Inflammatory macrophage treated with lipopolysaccharide for 1 hour (primary cell): ENCODE results near the gene SHC1.

Experiments used
- DNase-seq, 2 donors: peaks; one replicate each; pipeline ENCODE4 v3.0.0-alpha.2; 2020 to 2022

The SHC1 gene

DNA sequence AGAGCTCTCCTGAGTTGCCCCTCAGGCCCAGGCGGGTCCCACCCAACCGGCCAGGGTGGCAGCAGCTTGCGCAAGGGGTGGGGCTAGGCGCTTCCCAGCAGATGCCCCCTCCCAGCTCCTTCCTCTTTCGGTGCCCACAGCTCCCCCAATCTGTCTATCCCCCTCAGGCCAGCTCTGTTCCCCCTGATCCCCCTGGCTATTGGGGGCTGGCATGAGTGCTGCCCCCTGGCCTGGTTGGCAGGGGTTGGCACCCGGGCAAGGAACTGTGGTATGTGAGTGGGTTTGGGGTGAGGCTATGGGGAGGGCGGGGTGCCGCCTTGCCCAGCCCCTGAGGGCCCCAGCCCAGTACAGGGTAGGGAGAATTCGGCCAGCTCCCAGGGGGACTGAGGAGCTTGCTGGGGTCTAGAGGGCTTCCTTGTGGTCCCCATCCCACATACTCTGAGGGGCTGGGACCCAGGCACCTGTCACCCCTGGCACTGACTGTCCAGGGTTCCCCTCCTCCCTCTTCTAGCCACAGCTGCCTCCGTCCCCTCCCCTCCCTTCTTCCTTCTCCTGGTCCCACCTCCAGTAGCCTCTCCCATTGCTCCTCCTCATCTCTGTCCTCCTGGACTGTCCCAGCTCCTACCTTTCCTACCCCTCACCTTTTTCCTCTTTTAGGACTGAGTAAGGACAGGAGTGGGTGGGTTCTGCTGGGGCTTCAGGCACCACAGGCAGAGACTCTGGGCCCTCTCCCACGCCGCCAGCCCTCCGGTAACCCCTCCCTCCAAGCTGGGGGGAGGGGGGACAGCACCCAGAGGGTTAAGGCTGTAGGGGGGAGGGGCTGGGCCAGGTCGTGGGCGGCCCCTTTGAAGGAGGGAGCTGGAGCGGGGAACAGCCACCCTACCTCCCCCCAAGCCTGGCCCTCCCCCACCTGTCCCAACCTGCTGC lies 37.7 kb upstream of the SHC1 start:
- no peak for DNase-seq

DNA sequence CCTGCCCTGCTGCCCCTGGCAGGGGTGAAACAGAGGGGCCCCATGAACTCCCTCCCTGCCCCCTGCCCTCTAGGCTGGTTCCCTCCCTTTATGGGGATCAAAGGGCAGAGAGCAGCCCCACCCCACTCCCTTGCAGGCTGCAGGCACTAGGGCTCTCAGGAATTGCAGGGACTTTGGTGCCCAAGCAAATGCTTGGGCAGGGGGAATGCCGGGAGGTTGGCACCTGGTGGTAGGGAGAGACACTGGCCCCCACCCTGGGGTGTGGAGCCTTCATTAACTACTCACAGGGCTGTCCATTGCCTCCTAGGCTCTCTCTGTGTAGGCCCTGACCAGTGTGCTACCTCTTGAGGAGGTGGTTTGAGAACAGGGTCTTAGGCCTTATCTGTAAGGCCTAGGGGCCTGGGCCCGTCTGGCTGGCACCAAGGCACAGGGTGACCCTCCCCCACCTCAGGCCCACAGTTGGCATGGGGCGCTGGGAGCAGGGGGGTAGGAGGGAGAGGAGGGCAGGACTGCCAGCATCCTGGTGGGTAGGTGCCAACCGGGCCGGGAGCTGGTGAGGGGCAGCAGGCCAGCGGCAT lies 36.8 kb upstream of the SHC1 start:
- no peak for DNase-seq

DNA sequence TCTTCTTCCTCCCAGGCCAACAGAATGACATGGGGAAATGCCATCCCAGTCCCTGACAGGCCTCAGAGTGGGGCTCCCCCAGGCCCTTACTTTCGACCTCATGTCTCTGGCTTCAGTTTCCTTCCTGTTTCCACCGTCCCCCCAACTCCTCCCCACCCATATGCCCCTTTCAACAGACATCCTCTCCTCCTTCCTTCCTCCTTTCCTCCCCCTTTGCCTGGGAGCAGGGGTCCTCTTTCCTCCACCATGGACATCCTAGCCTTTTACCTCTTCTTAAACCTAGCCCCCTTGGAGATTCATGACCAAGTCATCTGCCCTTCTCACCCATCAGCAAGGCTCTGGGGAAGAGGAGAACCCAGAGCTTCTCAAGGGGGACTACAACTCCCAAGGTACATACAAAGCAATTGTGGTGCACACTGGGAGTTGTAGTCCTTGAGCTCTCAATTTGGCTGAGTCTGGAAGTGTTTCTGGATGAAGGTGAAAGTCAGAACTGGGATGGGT lies 36.1 kb upstream of the SHC1 start:
- peak; percentile 68 to 72 for DNase-seq

DNA sequence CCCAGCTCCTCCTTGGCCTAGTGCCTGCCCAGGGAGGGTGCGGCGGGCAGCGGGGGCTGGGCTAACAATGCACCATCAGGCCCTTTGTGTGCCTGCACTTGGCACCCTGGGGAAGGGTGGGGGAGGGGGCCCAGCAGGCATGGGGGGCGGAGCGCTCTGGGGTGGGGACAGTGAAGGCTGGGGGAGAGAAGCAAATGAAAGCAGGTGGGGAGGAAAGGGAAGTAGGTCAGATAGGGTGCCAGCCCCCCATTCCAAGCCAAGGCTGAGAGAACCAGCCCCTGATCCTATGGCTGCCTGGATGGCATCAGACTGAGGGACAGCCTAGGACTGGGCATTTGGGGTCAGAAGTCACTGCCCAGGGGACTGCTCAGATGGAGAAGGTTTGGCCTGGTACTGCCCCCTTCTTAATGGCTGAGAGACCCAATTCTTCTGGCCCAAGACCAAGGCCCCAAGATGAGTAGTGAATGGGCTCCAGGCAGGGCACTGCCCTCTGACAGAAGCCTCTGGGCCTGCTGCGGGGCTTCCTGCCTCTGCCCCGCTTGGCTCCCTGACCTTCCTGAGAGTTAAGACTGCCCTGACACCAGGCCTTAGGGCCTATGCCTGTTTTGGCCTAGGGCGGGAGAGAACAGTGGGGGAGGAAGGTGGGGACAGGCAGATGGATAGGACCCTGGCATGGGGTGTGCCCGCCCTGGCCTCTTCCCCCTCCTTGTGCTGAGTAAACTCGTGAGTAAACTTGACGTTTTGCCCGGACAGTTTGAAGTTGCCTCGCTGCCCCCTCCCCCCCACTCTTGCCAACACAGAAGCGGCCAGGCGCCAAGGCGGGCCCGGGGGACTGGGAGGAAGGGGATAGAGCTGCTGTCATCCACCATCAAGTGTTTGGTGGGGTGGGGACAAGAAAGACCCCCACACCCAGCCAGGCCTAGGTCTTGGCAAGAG lies 34.8 kb upstream of the SHC1 start:
- DNase-seq: no peak

DNA sequence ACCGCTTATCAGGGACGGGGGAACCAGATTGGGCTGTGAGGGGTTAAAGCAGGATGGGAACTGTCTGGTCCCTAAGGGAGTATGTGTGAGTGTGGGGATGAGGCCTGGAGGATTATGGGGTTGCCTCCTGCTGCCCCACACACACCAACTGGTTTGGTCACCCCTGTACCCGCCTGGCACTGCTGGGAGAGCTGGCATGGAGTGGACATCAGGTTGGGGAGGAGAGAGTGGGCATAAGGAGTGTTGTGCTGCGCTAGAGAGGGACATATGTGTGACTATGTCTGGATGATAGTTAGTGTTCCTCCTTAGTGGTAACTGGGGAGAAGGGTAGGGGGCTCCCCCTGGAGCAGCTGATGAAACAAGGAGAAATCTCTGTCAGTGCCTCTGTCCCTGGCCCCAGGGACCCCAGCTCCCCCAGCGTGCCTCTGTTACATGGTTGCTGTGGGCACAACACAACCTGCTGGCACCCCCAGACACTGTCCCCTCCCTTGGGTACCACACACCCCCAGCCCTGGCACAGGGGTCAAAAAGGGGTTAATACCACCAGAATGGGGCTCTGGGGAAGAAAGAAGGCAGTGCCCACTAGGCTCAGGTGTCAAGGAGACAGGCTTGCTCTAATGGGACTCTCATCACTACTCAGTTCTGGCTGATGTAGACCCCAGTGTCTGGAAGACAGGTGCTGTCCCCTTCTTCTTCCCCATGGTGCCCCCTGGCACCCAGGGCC lies 34.0 kb upstream of the SHC1 start:
- DNase-seq: no peak

DNA sequence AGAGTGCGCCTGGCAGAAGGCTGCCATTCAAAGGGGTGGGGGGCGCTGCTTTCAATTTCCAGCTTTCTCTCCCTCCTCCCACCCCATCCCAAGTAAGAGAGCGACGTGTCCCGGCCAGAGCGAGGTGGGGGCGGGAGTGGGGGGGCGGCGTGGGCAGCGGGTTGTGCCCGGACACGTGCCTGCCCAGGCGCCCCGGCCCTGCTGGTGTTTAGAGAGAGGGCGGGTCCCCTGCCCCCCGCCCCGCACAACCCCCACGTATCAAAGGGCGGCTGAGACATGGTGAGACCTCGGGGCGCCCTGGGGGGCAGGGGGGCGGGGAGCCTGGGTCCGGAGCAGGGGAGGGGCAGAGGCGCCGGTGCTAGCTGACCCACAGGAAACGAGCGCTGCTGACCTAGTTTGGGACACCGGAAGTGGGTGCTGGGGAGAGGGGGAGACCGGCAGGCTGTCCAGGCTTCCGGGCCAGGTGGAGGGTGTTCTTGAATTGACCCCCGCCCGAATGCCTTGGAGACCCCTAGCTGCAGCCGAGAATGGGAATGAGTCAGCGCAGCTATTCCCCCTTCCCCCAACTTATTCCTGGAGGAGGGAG lies 33.3 kb upstream of the SHC1 start:
- no peak for DNase-seq

DNA sequence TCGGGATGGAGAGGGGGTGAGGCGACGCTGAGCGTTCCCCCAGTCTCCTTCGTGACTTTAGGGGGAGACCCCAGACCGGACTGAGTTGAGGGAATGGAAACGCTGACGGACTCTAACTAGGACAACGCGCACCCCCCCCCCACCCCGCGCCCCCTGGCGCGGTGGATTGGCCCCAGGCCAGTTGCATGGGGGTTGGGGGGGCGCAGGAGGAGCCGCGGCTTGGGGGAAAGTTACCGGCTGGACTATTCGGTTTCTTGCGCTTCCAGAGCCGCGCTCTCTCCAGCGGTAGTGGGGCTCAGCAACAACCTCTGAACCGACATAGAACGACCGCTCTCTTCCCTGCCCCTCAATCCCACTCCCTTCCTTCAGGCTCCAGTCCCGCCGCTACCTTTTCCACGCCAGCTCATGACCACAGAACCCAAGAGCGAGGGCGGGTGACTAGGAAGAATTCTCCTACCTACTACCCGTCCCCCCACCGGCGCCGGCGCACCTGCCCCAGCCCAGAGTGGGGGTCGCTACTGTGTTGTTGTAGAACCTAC lies 32.7 kb upstream of the SHC1 start:
- DNase-seq: no peak

DNA sequence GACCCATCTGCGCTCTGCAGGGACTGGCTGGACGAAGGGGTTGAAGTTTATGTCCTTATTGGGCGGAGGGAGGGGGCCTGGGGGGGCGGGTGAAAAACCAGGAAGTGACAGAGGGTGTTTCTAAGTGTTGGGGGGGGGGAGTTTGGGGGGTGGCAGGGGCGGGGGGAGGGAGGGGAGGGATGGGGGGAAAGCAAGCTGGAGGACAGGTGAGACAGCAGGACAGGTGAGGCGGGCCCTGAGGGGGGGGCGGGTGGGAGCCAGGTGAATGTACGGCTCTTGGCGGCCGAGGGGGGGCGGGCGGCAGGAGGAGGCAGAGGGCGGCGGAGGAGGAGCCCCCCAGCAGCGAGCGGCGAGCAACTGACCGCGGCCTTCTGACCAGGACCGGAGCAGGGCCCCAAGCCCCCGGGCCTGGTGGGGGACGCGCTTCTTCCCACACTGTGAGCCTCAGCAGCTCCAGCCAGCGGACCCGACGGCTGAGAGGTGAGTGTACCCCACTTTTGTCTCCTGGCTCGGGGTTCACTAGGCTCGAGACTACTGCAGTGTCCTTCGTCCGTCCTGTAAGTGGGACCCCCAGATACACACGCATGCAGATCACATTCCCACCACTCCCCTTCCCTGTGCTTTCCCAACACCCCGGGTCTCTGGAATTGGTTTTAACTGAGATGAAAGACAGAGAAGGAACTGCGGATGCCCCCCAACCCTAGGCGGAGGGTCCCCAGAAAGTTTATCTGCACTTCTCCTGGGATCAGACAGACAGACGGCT lies 32.1 kb upstream of the SHC1 start, which contains the start of gene ZBTB7B:
Gene ZBTB7B, plus strand, starts transcription at position 339 of the 763 bp plus-strand sequence. CDS start 11,859 bp downstream, outside the sequence.
- DNase-seq: no peak

DNA sequence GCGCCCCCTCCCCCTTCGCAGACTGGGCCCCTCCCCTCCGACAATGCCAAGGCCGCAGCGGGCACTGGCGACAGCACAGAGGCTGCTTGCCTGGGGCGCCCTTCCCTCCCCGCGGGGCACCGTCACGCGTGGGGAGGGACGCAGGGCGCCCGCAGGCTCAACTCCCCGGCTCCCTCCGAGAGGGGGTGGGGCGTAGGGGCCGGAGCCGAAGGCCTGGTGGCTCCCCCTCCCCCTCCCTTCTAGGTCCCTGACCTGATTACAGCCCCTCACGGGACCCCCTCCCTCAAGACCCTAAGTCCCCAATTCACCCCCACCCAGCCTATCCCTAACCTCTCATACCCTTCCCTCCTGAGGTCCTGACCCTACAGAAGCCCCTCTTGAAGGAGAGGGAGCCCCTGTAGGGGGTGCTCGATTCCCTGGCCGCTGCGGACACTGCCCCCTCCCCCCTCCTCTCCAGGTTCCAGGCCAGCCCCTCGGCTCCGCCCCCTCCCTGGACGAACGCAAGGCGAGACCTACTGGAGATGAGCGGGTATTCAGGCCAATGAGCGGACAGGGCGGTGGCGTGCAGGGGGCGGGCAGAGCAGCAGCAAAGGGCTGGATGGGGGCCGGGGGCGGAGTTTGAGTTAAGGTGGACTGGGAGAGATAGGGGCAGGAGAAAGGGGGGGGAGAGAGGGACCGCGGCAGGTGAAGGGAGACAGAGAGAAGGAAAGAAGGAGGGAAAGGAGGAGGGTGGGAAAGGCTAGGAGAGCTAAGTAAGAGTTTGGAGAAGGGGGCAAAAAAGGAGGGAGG lies 31.3 kb upstream of the SHC1 start:
- DNase-seq: peak; percentile 98 to 99

DNA sequence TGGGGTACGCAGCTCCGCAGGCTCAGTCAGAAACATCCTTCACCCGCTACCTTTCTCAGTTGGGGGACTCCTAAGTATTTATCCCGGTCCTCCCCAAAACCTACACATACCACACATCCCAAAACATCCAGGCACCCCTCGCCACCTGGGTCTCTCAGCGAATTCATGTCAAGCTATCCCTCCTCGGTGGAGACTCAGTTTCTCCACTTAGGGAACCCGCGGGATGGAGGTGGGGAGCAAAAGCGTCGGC lies 30.8 kb upstream of the SHC1 start:
- DNase-seq: no peak

DNA sequence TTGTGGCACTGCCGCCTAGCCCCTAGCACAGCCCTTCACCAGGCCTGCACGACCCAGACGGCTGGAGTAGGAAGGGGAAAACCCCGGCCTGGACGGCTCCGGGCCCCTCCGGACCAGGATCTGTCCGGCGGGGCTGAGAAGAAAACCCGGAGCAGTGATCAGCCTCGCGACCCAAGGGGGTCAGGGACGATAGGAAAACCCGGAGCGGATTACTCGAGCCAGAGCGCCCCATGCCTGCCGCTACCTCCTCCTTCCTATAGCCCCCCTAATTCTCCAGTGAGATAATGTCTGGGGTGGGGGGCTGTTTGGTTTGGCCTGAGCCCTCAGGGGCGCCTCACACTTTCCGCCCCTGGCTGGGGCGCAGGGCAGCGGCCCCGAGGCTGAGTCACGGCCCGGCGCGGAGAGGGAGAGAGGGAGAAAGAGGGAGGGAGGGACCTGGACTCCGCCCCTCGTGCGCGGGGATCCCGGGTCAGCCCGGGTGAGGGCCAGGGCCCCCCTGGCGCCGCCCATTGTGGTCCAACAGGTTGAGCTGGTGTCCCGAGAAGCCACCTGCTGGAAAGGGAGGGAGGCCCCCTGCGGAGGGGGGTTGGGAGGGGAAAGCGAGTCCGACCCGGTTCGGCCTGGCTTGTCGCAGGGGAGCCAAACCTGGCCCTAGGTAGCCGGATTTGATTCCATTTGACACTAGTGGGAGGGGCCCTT lies 30.3 kb upstream of the SHC1 start:
- DNase-seq: peak in 1 of 2 donors; percentile 60

DNA sequence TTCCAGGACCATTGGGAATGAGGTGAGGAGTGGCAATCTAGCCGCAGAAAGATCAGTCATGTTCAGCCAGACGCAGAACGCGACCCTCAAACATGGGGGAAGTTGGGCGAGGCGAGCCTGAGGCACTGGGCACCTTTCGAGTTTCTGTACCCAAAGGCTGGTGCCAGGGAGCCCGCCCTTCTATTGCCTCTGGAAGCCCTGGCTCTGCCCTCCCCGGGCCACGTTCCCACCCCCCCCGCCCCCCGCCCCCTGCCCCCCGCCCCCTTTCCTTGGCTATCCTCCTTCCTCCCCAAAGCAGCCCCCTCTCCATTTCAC lies 29.8 kb upstream of the SHC1 start:
- no peak for DNase-seq

DNA sequence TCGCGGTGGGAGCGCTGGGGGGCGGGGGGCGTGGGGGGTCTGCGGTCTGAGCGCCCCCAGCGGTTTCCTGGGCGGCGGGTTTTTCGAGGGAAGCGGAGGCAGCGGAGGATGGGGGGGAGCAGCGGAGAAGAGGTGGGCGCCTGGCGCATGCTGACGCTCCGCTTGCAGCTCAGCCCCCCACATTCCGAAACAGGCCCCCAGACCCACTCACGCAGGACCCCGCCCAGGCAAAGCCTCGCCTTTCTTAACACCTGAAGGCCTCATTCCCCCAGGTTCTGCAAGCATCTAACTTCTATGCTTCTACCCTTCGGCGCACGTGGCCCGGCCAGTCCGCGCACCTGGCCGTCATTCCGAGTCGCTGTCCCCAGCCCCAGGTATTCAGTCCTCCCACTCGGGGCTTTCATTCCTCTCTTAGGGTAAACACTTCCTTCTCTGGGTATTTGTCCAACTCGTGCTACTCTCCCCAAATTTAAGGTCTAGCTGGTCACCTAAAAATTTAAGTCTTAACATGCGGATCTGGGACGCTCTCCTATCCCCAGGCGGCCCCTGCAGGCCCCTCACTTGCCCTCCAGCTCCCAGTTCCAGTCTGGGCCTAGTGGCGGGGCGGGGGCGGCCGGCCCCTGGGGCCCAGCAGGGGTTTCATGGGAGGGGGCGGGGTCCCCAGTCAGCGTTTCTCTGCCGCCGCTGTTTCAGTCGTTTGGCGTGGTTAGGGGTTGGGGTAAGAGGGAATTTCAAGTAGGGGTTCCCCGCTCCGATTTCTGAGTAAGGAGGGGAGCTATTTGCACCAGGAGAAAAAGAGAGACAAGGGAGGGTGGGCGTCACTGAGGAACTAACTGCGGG lies 29.2 kb upstream of the SHC1 start:
- no peak for DNase-seq

DNA sequence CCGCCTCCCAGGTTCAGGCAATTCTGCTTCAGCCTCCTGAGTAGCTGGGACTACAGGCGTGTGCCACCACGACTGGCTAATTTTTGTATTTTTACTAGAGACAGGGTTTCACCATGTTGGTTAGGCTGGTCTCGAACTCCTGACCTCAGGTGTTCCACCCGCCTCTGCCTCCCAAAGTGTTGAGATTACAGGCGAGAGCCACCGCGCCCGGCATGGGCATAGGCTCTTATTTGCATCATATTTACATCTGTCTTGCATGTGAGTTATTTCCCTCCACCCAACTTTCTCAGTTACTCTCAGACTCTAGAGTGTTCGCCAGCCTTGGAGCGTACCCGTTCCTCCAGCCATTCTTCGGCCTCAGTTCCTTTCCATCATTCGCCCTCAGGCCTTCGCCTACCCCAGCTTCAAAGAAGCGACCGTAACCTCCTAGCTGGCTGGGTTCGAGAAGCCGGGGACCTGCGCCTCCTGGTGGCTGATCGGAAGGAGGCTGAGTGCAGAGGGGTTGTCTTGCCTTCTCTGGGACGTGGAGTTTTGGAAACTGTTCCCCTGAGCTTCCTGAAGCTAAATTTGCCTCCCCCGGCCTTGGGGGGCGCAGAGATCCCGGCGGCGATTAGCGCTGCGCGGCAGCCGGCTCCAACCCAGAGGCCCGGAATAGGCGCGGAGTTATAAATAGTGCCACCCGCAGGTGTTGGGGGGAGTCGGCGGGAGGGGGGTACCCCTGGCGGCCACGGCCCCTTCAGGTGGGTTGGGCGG lies 28.4 kb upstream of the SHC1 start:
- DNase-seq: peak in 1 of 2 donors; percentile 59

DNA sequence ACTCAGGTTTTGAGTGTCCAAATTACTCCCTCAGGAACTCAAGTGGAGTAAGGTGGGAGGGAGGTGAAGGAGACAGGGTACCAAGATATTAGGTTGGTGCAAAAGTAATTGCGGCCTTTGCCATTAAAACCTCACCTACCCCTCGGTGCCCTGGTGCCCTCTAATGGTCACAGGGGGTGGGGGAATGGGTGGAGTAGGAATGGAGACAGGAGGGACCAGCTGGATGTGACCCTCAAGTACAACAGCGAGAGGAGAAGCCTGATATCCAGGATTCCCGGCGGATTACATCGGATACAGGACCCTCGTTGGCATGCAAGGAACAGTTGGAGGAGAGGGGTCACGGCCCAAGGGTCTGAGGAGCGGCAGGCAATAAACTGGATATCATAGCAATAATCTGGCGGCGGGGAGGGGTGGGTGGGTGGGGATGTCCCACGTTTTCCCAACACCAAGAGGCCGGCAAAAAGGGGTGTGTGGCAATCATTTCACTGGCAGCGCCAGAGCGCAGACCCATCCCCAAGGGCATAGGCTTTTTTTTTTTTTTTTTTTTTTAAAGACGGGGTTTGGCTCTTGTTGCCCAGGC lies 27.7 kb upstream of the SHC1 start:
- no peak for DNase-seq

DNA sequence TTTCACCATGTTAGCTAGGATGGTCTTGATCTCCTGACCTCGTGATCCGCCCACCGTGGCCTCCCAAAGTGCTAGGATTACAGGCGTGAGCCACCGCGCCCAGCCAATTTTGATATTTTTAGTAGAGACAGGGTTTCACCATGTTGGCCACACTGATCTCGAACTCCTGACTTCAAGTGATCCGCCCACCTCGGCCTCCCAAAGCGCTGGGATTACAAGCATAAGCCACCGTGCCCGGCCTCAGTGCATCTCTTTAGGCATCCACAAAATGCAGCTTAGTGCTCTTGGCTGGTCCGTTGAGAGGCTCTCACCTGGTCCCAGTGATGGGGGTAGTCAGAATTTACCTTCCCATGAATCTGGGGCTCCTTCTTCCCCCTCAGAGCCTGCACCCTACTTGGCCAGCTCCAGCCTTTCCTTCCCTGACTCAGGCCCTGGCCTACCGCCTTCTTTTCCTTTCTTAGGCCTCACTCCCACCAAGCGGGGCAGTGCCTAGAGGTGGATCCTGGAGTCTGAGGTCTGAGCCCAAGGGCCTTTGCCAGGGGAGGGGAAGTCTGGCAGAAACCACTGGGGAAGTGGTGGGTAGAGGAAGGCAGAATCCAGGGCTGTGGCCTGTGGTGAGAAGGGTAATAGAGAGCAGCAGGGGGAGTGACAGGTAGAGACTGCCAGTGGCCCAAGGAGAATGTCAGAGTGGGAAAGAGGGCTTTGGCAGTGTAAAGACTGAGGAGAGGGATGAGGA lies 26.6 kb upstream of the SHC1 start:
- peak; percentile 55 to 61 for DNase-seq
